Measurements from ENCODE around the gene FAM163B.
A peak's percentile ranks its signal among the peaks of the same experiment; 100 is the strongest.

Gene FAM163B

DNA sequence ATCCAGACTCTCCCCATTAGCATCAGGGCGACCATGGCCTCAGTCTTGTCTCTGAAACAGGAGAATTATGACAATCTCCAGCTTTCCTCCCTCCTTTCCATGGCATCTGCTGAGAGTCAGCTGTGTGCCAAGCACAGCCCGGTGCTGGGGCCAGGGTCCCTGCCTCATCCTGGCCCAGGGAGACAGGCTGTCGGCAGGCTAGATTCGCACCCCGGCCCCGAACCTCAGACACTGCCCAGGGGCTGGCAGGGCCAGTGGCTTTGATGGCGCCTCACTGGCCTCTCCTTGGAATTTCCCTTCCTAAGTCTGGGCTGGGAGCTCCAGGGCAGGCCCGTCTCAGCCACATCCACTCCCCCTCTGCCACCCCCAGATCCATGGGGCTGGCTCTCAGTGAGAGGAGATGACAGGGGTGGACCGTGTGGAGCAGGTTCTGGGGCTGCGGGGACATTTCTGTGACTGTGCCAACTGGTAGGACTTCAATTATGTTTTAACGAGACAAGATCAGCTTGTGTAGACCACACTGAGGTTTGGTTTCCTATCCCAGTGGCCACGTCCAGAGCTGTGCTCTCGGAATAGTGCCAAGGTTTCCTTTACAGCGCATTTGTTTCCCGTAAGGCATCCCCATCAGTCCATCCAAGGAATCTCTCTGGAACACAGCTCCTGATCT, 15.5 kb downstream of the FAM163B start:
- H3K9me3 ChIP-seq: peaks cover 4% of the 10 kb centered on the region; the same call in 1 of the 2 replicates
- no peak for TF ChIP-seq CTCF (IDR thresholded peaks at IDR 0.05; ENCODE audit: low read depth, low read length)
- DNase-seq: no peak
- no peaks in the 10 kb centered on the region; the same call in 1 of the 2 replicates for H3K4me1 ChIP-seq
- H3K27me3 ChIP-seq: no peaks in the 10 kb centered on the region
- H3K4me3 ChIP-seq (ENCODE audit: low read depth, low read length): no peak overlapping the region
- H3K36me3 ChIP-seq: peaks cover 25% of the 10 kb centered on the region

GRCh38 chr9:133592731-133593409, 16.3 kb downstream of the FAM163B start:
- H3K27me3 ChIP-seq: no peaks in the 10 kb centered on the region
- peak; percentile 53 for TF ChIP-seq CTCF (IDR thresholded peaks at IDR 0.05; ENCODE audit: low read depth, low read length)
- H3K4me1 ChIP-seq: no peaks in the 10 kb centered on the region; the same call in 1 of the 2 replicates
- H3K9me3 ChIP-seq: peaks cover 2% of the 10 kb centered on the region; the same call in 1 of the 2 replicates
- H3K36me3 ChIP-seq: peaks cover 22% of the 10 kb centered on the region
- DNase-seq: no peak
- H3K4me3 ChIP-seq (ENCODE audit: low read depth, low read length): no peak overlapping the region

GRCh38 chr9:133591985-133592384, 17.2 kb downstream of the FAM163B start:
- H3K9me3 ChIP-seq: no peaks in the 10 kb centered on the region
- peaks cover 4% of the 10 kb centered on the region for H3K4me1 ChIP-seq
- no peak for TF ChIP-seq CTCF (IDR thresholded peaks at IDR 0.05; ENCODE audit: low read depth, low read length)
- DNase-seq: no peak
- H3K27me3 ChIP-seq: no peaks in the 10 kb centered on the region
- H3K36me3 ChIP-seq: peaks cover 17% of the 10 kb centered on the region; the same call in 1 of the 2 replicates
- no peak overlapping the region for H3K4me3 ChIP-seq (ENCODE audit: low read depth, low read length)

GRCh38 chr9:133591116-133591910, 17.9 kb downstream of the FAM163B start:
- Histone ChIP-seq H3K27me3 (no peaks in the 10 kb centered on the region), H3K4me1 (peaks cover 11% of the 10 kb centered on the region), H3K36me3 (peaks cover 11% of the 10 kb centered on the region; the same call in 1 of the 2 replicates), H3K9me3 (no peaks in the 10 kb centered on the region), H3K4me3 (ENCODE audit: low read depth, low read length) (no peak overlapping the region)
- no peak for DNase-seq
- TF ChIP-seq CTCF (IDR thresholded peaks at IDR 0.05; ENCODE audit: low read depth, low read length): no peak

GRCh38 chr9:133590231-133590855, 18.8 kb downstream of the FAM163B start:
- Histone ChIP-seq H3K9me3 (no peaks in the 10 kb centered on the region), H3K36me3 (peaks cover 3% of the 10 kb centered on the region; the same call in 1 of the 2 replicates), H3K27me3 (no peaks in the 10 kb centered on the region), H3K4me1 (peaks cover 17% of the 10 kb centered on the region), H3K4me3 (ENCODE audit: low read depth, low read length) (no peak overlapping the region)
- no peak for TF ChIP-seq CTCF (IDR thresholded peaks at IDR 0.05; ENCODE audit: low read depth, low read length)
- DNase-seq: no peak
